ENCODE data around the gene TMEM52.

TMEM52 gene

DNA sequence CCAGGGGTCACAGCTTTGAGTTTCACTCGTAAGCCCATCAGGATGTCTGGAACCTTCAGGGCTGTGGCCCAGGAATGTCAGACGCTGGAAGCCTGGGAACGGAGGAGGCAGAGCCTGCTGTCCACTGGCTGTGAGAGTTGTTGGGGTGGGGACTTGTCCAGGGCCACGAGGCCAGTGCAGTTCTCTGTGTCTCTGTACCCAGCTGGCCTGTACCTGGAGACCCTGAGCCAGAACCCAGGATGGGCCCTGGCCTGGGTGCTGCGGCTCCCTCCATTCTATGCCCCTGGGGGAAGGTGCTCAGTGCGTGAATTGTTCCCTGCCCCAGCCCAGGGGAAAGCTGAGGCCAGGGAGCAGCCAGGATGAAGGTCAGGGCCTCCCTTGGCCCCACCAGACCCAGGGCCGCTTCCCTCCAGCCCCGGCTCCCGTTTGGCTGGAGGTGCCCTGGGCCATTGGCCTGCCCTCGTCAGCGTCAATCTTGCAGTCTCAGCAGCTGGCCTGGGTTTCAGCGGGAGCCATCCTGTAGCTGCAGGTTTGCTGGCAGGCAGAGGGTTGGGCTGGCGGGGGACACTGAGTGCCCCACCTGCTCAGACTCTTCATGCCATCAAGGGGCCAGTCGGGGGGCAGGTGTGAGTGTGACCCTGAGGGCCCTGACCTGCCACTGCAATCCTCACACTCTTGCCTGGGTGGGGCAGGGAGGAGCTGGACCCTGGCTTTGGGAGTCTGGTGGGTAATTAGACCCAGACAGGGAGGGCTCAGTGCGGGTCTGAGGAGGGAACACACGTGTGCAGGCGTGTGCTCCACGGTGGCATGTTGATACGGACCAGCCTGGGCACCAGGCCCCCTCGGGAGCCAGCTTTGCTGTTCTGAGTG is 4.7 kb downstream of the TMEM52 start:
- FAIRE-seq = no peak

DNA sequence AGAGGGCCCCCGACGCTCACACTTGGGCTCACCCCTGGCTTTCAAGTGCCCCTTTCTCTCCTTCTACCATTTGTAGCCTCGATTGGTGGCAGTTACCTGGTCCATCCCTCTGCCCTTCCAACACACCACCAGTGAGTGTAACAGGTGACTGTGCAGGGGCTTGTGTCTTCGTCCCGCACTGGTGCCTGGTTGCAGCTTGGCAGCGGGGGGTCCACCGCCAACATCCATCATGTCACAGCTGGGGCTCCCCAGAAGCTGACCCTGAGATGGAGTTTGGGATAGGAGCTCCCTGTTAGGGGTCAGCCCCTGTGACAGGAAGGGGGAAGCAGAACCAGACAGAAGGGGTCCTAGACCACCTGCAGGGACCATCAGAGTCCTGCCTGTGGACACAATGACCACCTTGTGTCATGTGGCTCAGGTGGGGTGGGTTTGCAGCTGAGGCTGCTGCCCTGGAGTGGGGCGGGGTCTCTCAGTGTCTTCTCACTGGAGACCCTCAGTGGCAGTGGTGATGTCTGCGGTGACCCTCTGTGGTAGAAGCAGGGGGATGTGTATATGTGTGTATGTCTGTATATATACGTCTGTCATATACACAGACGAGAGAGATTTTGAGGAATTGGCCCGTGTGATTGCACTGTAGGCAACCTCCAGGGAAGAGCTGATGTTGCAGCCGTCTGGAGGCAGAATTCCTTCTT is 7.6 kb downstream of the TMEM52 start:
- no peak for FAIRE-seq

DNA sequence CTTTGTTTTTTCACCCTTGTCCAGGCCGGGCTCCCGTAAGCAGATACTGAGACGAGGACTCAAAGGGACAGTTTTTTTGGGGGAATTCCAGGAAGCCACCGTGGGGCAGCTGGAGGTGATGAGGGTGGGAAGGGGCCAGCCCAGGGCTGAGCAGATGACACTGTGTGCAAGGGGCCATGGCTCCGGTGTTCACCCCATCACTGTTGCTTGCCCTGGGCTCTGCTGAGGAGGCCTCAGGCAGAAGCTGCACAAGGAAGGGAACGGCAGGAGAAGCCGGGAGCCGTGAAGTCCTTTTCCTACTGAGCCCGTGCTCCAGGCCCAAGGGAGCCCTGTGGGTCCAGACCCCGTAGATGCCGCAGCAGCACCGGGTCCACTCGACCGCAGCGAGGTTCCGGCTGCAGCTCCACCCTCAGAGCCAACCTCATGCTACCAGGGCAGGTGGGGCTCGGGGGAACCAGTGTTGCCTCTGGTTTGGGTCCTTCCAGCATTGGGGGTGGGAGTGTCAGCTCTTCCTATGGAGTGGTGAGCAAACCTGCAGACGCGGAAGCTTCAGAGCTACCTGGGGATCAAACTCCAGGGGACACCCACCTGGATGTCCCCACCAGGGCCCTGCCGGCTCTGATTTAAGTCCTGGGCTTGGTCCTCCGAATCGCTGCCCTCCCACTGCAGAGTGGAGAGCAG is 8.3 kb downstream of the TMEM52 start:
- FAIRE-seq = no peak

GRCh38 chr1:1910033-1910465 is 9.0 kb downstream of the TMEM52 start:
- no peak for FAIRE-seq

DNA sequence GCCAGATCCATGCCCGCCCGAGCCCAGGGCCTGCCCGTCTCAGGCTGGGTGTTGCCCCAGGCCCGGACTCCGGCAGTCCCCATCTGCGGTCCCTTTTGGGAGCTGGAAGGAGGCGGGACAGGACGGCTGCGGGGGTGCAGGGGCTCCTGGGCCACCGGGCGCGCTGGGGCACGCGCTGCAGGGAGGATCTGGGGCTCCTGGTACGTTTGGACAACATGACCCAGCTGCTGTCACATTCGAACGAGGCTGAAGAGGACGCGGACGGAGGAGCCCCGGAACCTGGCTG is 10.6 kb downstream of the TMEM52 start:
- no peak for FAIRE-seq

- FAIRE-seq = no peak
Observed at GRCh38 chr1:1907098-1907736, 11.9 kb downstream of the TMEM52 start.

GRCh38 chr1:1906185-1907097 is 12.6 kb downstream of the TMEM52 start:
- peak; percentile 78 for FAIRE-seq

DNA sequence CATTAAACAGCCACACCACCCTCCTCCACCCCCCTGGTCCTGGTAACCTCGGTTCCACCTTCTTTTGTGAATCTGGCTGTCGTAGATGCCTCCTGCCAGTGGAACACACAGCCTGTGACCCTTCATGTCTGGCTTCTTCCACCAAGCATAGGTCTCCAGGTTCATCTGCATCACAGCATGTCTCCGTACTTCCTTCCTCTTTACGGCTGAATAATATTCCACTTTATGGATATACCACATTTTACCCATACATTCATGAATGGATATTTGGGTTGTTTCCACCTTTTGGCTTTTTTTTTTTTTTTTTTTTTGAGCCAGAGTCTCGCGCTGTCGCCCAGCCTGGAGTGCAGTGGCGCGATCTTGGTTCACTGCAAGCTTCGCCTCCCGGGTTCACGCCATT is 15.9 kb downstream of the TMEM52 start:
- FAIRE-seq = no peak

DNA sequence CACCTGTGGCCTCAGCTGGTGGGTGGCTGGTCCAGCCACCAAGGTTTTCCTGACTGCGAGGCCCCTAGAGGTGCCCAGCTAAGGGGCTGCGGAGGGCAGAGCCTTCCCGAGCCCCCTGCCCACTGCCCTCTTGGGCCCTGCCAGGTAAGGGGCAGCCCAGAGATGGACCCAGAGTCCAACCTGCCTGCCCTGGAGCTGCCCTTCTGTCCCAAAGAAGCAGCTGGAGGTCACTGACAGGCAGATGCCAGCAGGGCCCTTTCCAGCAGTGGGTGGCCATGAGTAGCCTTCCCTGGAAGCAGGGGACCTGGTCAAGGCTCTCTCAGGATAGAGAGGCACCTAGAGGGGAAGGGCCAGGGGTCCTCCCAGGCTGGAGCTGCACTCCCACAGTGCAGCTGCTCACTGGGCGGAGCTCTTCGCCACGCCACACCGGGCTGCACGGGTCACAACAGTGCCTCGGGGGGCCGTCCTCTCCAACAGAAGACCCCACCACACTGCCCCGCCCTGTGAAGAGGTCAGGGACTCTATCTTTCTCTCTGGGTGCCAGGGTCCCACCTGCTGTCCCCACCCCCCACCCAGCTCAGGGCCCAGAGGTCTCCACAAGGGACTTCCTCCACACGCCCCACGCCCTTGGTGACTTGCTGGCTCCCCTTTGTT is 17.3 kb downstream of the TMEM52 start:
- no peak for FAIRE-seq

DNA sequence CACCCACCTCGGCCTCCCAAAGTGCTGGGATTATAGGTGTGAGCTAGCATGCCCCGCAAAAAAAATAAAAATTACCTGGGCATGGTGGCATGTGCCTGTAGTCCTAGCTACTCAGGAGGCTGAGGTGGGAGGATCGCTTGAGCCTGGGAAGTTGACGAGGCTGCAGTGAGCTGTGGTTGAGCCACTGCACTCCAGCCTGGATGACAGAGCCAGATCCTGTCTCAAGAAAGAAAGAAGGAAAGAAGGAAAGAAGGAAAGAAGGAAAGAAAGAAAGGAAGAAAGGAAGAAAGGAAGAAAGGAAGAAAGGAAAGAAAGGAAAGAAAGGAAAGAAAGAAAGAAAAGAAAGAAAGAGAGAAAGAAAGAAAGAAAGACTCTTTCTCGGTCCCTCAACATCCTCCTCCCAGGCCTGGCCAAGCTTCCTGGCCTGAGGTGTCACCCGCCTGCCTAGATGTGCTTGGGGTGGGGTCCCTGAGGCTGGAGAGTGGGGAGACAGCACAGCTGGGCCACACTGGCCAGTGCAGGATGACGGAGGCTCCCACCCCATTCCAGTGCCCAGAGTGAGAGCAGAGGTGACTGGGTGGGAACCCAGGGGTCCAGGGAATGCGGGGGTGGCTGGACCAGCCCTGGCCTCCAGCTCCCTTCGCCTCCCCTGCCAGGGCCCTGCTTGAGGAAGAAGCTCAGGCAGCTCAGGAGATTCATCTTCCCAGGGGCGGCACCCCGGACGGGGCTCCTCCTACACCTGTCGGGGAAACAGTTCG is 18.0 kb downstream of the TMEM52 start:
- no peak for FAIRE-seq

DNA sequence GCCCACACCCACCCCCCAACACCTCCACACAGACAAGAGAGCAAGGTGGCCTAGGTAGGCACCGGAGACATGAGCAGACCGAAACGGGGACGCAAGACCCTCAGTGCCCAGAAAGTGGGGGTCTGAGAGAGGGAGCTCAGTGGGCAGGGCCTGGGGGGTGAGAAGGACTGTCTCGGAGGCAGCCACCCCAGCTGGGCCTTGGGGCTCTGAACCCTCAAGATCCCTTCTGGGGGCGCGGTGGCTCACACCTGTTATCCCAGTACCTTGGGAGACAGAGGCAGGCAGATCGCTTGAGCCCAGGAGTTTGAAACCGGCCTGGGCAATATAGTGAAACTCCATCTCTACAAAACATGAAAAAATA is 19.1 kb downstream of the TMEM52 start:
- no peak for FAIRE-seq

GRCh38 chr1:1899266-1899966 is 19.7 kb downstream of the TMEM52 start:
- FAIRE-seq = no peak

- FAIRE-seq = no peak
Observed at GRCh38 chr1:1898246-1898933, 20.7 kb downstream of the TMEM52 start.

DNA sequence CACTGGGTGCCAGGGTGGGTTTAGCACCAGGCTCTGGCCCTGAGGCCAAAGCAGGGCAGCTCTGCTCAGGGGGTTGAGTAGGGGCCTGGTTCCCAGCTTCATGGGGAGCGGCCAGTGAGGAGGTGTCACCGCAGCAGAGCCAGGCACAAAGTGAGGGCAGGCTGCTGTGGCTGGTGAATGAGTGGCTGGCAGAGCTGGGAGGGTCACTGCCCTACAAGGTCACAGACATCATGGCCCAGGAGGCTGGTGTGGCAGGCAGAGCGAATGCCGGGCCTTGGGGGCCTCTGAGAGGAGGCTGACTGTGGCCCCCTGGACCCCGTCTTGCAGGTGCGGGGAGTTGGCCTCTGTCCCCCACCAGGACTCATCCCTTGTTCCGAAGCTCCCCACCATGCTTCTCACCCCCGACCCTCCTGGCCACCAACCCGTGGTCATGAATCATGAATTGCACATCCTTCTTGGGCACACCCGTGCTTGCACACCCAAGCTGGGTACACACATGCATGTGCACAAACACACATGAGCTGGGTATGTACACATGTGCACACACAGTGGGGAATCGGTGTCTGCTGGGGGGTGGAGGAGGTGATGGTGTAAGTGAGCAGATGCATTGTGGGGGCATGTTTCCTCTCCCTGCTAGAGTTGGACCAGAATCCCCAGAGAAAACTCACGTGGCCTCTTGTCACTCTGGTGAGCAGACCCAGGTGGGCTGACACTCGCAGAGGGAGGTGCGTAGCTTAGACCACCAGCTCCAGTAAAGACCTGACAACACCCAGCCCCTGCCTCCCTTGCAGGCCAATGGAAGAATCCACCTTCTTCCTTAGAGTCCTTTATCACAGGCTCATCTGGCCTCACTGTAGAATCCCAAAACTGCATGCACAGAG is 23.4 kb downstream of the TMEM52 start:
- FAIRE-seq = no peak

DNA sequence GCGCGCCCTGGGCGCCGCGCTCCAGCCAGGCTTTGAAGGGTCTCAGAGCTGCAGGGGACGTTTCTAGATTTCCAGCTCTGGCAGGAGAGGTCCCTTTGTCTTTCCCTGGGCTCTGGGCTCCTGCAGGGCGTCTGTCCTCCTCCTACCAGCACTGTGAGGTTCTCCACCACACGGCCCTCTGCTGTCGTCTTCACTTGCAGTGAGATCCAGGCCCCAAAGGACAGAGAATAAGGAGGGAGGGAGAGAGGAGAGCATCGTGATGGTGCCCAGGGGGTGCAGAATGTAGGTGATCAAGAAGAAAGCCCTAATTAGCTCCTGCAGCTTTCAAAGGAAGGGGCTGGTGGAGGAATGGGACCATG is 24.0 kb downstream of the TMEM52 start:
- FAIRE-seq = no peak

DNA sequence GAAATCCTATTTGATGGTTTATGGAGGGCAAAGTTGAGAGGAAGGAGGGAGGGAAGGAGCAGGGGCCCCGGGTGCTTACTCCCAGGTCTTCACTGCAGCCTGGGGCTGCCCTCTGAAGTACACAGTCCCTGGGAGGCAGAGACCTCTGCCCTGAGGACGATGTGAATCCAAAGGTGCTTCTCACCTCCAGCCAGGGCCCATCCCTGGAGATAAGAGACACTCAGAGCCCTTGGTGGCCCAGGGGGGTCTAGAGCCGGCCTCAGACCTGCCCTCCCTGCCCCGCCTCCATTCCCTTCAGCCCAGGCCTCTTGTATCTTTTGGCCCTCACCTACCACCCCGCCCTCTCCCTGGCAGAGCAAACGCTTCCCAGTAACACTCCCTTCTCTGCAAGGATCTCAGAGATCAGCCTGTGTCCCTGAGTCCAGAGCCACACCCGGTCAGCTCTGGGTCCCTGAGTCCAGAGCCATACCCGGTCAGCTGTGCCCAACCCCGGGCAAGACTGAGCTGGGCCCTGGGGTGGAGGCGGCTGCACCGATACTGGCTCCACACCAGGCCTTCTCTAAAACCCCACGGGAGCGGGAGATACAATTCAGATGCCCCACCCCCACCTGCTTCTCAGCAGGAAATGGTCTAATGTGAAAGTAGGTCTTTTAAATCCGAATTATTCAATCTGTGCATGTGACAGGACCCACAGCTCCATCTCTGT is 24.6 kb downstream of the TMEM52 start:
- no peak for FAIRE-seq

DNA sequence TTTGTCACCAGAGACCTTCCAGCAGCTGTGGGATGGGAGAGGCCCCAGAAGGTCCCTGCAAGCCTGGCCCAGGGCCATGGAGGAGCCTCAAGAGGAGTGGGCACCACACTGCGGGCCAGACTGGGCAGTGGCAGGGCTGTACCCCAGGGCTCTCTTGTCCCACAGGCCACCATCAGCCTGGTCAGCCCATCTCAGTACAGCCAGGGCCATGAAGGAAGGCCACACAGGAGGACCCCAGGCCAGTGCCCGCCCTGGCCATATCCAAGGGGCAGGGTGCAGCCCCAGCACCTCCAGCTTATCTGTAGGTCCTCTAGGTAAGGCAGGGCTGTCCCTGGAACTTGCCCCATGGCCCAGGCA is 25.1 kb downstream of the TMEM52 start:
- FAIRE-seq = no peak

DNA sequence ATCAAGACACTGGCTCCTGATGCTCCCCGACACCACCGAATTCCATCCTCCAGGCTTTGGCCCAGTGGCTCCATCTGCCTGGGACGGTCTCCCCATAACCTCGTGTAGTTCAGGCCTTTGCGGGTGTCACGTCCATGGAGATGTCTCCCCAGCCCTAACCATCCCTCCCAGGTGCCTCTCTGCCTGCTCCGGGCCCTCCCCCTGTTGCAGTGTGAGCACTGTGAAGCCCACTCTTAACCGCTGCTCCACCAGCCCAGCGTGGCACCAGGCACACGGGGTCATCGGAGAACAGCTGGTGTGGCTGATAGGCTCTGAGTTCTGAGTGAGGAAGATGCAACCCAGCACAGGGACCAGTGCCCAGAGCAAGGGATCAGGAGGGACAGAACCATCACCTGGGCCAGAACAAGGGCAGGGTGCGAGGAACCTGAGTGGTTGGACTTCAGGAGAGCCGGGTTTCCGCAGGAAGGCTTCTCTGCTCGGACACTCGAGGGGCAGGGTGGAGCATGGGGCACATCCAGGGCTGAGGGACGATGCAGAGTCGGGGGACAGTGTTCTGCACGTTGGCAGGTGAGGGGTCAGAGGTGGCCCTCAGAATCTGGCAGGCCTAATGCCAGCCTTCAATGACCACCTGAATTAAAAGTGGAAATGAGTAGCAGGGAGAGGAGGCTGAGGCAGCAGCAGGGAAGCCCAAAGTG is 25.6 kb downstream of the TMEM52 start:
- FAIRE-seq = no peak
